Measurements from ENCODE around the gene CDKAL1.
"Not testable (repeated sequence)": the region's sequence is repeated elsewhere in the genome, so short reads cannot be mapped to it uniquely, and the experiment has no call there.

CDKAL1 gene

DNA sequence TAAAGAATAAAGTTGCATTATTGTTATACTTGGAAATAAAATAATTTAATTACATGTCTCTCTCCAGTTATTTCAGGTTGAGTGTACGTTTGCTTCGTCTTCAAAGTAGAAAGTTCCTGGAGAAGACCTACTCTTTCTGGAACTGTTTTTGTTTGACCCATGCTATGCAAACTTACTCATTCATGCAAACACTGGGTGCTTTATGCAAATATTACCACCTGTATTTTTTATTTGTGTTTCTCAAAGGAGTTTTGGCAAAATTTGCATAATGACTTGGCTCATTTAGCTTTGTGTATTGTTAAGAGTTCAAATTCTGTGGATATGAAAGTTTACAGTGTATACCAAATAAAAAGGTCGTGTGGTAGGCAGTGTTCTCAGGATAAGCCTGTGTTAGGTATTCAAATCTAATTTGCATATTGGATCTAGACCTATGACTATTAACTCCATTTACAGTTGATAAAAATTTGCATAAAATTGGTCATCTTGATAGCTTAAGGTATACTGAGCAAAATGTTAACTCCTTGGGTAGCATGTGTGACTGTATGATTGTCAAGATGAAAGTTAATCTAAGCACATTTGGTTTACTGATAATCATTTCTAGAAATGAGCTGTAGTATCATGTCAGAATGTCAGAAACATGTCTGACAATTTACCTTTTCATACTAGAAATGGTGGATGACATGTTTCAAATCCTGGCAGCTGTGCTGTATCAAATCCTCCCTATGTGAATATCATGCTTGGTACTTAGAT lies 65.2 kb downstream of the CDKAL1 start:
- no peak for DNase-seq

DNA sequence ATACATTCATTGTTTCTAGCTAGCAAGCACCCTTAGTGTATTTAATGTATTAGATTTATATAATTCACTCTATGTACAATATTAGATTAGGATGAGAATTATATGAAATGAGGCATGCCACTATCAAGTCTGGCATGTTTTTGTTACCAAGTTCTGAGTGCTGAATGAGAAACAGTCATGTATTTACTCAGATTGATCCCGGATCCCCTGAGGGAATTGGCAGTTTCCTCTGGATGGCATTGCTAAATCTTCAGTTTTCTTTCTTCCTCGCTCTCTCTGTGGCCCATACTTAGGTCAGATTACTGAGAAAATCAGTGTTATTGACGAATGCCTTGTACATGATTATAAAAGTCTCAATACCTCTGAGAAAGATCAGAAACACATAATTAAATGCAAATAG lies 66.6 kb downstream of the CDKAL1 start:
- no peak for DNase-seq

DNA sequence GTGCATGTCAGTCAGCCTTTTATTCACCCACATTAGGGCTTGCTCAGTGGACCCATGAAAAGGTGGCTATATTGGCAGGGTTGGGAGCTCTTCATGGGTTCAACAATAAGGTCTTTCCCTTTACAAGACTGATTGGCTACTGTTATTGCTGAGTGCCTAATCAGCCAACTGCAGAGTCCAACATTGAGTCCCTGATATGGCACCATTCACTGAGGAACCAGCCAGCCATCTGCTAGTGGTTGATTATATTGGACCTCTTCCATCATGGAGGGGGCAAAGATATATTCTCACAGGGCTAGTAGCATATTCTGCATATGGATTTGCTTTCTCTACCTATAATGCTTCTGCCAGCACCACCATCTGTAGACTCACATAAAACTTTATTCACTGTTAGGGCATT lies 69.9 kb downstream of the CDKAL1 start:
- no peak for DNase-seq

DNA sequence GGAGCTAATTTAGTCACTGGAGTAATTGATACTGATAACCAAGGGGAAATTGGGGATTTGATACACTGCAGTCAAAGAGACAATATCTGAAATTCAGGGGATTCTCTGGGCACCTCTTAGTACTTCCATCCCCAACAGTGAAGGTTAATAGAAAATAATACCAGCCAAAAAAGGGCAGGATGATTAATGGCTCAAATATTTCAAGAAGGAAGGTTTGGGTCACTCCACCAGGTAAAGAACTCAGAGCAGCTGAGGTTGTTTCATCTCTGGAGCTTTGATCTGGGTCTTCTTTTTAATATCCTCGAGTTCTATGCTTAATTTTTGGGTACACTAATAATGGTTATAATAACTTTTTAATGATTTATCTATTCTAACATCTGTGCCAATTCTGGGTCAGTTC lies 70.8 kb downstream of the CDKAL1 start:
- no peak for DNase-seq

DNA sequence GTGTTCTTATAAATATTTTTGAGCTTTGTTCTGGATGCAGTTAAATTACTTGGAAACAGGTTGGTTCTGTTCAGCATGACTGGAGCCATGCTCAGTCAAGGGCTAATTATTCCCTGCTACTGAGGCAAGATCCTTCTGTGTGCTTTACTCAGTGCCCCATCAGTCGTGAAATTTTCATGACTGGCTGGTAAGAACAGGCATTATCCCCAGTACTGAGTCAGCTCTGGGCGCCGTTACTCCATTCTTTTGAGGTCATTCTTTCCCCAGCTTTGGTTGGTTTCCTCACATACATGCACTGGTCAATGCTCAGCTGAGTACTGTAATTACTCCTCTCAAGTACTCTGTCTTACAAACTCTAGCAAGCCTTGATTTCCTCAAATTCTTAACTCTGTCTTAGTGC lies 71.3 kb downstream of the CDKAL1 start:
- DNase-seq: no peak

DNA sequence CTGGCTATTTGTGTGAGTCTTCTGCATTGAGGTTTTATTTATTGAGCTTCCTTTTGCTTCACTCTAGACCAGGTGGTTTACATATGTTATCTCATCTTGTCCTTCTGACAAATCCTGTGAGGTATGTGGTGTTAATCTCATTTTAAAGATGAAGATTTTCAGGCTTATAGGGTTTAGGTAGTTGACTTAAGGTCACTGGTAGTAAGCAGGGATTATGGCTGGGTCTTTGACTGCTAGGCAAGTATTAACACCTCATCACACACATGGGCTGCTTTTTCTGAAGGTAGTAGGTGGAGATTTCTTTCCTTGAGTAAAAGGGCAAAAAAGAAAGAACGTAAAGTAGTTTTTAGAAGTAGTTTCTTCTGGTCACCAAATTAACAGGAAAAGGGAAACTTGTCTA lies 72.6 kb downstream of the CDKAL1 start:
- DNase-seq: no peak

DNA sequence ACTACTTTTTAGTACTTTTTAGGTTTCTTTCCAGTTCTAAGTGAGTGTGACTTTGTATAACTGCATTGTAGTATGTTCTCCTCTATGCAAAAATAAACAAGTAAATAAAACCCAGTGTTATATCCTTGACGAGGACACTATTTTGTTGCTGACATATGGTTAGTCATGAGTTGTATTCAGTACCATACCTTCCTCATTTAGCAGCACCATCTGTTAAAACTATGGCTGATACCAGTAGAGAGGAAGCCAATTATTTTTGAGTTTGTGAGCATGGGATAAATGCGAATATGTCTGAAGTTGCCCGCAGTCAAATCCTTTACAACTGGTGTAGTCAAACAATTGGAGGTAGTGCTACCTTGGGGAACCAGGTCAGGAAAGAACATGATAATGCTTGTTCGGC lies 74.1 kb downstream of the CDKAL1 start:
- DNase-seq: no peak

DNA sequence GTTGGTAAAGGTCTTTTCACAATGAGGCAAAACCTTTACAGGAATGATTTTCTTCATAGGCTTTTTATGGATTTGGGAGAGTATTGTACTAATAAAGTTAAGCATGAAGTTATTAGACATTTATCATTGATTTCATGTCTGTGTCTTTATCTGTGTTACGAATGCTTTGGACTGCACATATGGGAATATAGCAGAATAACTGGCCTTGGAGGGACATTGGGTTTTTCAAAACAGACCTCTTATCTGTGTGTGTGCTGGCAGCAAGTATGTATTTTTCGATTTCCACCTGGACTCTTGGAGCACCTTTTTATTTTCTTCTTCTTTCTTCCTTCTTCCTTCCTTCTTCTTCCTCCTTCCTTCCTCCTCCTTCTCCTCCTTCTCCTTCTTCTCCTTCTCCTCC lies 74.6 kb downstream of the CDKAL1 start:
- no peak for DNase-seq

DNA sequence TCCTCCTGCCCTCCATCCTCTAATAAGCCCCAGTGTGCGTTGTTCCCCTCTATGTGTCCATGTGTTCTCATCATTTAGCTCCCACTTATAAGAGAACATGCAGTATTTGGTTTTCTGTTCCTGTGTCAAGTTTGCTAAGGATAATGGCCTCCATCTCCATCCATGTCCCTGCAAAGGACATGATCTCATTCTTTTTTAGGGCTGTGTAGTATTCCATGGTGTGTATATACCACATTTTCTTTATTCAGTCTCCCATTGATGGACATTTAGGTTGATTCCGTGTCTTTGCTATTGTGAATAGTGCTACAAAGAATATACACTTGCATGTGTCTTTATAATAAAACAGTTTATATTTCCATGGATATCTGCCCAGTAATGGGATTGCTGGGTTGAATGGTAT lies 75.7 kb downstream of the CDKAL1 start:
- DNase-seq: not testable (repeated sequence)

DNA sequence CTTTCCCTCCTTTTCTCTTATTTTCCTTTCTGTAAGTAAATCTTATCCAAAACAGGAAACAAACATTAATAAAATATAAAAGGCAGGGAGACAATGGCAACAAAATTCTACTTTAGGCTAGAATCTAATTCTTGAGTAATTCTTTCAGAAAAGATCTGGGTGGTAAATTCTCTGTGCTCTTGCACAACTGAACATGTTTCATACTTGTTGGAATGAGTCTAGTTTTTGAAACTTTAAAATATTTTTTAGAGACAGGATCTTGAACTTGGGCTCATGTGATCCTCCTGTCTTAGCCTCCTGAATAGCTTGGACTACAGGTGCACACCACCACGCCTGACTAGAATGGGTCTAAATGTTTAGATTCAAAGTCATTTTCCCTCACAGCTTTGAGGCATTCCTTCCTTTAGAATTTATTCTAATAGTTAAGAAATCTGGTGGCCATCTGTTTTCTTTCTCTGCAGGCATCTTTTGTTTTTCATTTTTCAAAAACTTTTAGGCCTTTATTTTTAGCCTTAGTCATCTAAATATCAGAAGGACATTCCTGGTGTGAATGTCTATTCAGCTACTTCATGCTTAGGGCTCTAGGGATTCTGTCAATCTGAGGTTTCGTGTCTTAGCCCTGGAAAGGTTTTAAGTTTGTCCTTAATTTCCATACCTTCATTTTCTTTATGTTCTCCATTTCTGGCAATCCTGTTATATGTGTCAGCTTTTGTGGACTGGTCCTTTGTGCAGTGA lies 76.5 kb downstream of the CDKAL1 start:
- no peak for DNase-seq

DNA sequence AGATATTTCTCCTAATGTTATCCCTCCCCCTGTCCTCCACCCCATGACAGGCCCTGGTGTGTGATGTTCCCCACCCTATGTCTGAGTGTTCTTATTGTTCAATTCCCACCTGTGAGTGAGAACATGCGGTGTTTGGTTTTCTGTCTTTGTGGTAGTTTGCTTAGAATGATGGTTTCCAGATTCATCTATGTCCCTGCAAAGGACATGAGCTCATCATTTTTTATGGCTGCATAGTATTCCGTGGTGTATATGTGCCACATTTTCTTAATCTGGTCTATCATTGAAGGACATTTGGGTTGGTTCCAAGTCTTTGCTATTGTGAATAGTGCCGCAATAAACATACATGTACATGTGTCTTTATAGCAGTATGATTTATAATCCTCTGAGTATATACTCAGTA lies 83.3 kb downstream of the CDKAL1 start:
- DNase-seq: not testable (repeated sequence)

DNA sequence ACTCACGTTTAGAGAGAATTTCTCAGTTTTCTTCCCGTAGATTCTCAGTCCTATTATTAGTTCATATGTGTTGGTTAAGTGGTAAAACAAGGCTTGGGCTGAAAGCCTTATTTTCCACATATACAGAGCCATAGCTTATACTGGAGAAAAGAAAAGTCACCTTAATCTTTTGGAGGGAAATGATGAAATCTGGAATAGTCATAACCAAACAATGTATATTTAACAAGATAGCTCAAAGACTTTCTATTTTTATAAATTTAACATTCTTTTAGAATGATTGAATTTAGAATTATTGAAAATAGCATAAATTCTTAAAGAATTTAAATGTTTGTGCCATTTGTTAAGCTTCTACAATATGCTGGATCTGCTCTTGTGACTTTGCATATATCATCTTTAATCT lies 85.8 kb downstream of the CDKAL1 start:
- DNase-seq: no peak

DNA sequence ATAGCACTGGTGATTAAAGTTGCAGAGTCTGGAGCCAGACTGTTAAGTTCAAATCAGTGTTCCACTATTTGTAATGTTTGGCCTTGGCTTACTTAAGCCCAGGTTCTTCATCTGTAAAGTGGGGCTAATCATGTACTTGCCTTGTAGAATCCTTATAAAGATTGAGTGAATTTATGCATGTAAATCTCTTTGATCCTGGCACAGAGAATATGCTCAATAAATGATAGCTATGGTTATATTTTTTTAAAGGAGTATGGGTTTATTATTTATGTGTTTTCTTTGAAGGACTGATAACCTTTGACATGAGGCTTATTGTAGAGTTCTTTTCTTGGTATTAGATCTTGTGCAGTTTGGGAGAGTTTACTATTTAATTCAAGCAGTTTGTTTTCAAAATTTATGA lies 89.5 kb downstream of the CDKAL1 start:
- DNase-seq: no peak

DNA sequence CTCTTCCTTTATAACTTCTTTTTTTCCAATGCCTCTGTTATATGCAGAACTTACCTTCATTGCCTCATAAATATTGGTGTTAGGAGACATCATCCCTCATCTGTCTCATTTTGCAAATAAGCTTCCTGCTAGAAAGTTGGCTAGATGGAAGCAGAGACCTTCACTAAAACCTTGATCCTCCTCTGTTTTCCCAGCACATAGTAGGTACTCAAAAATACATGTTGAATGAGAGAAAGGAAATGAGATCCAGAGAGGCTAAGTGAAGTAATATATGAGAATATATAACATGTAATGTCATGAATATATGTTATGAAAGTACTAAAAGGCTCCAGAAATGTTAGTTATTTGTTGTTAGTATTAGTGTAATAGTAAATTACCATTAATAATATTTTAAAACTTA lies 91.9 kb downstream of the CDKAL1 start:
- DNase-seq: no peak

DNA sequence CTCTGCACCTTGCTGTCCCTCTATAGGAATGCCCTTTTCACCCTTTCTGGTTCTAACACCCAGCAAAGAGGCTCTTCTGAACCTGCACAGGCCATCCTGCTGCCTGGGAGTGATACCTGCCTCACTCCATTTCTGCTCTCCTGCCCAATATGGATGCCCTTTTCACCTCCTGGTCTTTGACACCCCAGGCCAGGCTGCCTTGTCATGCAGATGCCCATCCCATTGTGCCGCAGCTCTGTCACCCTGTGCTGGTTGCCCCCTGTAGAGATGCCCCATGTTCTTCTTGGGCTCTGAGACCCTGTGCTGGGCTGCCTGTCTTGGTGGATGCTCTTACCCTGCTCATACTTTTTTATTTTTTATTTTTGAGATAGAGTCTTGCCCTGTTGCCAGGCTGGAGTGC lies 95.3 kb downstream of the CDKAL1 start:
- DNase-seq: no peak

DNA sequence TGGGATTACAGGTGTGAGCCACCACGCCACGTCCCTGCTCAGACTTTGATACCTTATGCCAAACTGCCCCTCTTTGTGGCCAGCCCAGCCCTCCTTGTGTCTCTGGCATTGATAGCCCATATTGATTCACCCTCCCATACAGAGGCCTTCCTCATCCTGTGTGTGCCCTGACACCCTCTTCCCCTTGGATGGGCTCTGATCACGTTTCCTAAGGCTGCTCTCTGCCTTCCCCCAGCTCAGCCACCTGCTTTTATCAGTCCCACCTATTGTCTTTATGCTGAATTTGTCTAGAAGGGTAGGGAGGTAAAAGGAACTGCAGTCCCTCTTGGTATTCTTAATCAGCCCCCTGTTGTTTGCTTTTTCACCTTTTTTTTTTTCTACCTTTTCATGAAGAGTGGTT lies 95.9 kb downstream of the CDKAL1 start:
- no peak for DNase-seq

DNA sequence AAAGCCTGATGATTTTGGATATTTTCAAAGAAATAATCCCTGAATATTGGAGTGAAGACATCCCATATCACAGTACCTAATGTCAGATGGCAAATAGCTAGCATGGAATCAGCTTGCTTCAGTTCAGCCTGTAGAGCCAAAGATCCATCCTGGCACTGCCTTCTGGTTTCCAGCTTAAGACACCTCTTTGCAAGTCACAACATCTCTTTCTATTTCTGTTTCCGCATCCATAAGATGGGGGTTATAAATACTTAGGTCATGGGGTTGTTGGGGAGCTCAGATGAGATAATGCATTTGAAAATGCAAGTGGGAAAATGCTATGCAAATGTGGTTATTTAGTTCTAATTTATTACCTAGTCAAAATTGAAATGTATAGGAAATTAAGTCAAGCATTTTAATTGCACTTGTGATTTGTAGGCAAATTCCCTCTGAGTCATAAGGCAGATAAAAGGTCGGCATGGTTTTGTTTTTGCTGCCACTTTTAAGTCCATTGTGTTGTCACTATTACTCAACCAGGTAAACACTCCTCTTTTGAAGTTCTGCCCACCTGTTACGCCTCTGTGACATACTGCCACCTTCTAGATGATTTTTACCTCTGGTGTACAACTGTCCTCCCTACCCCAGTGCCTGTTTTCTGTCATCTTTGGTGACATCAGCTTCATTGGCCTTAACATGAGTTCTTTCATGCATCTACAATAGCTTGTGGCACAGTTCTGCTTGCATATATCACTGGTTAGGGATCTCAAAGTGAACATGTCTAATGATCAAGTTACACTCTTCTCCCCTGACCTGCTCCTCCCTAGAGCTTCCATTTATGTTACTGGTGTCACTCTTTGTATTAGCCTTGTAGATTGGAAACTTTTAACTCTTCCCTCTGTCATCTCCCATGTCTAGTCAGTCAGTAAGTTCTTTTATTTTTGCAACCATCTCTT lies 96.6 kb downstream of the CDKAL1 start:
- peak; percentile 4 for DNase-seq

DNA sequence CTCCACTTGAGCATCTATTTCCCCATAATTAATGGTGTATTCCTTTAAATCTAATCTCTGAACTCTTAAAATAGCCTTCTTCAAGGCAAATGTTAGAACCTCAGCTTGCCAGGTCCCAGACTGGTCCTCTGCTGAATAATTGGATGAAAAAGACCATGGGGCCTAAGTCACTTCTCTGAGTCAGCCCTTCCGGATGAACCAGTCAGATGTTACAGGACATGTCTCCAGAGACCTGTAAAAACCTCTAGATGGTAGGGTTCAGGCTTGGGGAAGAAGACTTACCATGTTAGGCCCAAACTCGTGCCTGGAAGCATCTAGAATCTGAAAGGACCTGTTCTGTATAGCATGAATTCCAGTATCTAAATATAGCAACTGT lies 97.3 kb downstream of the CDKAL1 start:
- no peak for DNase-seq

DNA sequence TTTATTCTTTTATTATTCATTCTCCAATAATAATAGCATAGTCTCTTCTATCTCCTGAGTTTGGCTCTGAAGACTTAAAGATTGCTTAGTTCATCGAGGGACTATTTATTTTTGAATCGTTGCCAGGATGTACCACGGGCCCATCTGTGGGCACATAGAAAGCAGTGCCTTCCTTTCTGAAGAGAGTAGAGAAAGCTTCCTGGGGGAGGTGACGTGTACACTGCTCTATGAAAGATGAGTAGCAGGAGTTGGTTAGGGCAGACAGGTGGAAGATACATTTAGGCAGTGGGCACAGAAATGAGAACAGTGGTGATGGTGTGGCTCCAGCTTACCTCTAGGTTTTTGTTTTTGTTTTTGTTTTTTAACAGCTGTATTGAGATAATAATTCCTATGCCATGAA lies 98.4 kb downstream of the CDKAL1 start:
- no peak for DNase-seq

DNA sequence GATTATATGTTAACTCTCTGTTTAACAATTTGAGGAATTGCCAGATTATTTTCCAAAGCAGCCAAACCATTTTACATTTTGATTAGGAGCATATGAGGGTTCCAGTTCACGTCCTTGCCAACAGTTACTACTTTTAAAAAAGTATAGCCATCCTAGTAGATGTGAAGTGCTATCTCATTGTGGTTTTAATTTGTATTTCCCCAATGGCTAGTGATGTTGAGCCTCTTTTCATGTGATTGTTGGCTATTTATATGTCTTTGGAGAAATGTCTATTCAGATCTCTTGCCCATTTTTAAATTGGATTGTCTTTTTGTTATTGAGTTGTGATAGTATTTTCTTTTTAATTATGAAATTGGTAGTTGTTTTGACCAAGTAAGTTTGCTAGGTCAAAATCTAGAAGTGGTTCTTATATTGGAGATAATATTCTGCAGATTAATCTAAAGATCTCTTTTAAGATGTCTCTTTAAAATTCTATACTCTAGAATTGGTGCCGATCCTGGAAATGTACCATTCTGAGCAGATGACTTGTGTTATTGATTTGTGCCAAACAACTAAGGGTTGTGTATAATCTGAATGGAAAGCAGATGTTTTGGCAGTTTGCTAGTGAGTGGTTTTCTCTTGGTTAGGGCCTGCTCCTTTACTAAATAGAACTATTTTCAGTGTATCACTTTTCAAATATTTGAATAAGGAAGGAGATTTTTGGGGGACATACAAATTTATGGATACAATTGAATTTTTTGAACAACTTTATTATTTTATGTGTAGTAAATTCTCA lies 99.5 kb downstream of the CDKAL1 start:
- no peak for DNase-seq

DNA sequence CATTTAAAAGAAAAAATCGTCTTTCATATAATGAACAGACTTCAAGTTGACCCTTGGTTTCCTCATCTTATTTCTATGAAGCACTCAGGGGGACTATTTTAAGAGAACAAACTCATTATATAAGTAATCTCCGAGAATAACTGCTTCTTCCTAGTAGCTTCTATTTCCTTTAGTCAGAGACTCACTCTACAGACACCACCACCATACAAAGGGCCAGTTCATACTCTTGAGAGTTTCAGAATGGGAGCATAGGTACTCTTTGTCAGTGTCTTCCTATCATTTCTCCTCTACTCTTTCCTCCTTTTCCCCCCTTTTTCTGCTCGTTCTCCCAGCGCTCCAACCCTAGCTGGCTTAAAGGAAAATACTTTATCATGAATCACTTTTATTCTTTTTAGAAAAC lies 104.9 kb downstream of the CDKAL1 start:
- no peak for DNase-seq

DNA sequence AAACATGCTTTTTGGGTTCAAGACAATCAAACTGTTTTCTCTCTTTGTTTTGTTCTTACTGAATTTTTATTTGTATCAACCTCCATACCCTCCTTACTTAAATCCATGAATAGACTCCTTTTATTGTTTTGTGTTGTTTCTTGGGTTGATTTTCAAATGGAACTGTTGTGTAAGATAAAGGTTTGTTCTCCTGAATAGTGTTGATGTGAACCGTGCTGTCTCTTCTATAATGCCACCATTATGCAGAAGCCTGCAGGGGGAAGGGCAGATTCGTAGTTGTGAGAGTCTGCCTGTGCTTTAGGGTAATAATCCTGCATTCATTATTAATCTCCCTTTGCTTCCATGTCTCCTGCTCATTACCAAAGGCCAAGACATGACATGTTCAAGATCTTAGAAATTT lies 105.9 kb downstream of the CDKAL1 start:
- no peak for DNase-seq

DNA sequence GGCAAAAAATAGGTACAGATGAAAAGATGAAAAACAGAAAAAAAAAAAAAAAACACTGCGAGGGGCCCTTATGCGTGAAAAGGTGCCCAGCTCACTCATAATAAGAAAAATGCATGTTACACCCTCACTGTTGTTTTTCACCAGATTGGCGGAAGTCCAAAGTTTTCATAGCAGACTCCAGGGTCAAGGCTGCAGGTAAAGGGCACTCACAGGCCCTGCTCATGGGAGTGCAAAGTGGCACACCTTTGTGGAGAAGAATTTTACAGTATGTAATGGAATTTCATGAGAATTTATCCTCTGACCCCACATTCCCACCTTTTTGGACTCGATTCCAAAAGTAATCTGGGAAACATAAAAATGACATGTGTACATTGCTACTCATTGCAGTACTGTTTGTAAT lies 108.2 kb downstream of the CDKAL1 start:
- DNase-seq: no peak

Data from stimulated activated CD4-positive, alpha-beta T cell treated with anti-CD3 and anti-CD28 coated beads, Interleukin-4, amount 100 ng/mL, for 24 hours (primary cell).